Right atrium auricular region (tissue), 2 donors: ENCODE measurements around the gene SPAG16. TPM values are rescaled to one million over a fixed set of nuclear protein-coding genes. Genes with fewer than 3 reads are reported as not detected.
"Not testable (repeated sequence)": the region's sequence is repeated elsewhere in the genome, so short reads cannot be mapped to it uniquely, and the experiment has no call there.

Experiments
- DNase-seq: peaks from one replicate; pipeline ENCODE4 v3.0.0-alpha.2; 2019; ENCODE audit warnings: low spot score
- H3K27ac ChIP-seq, 2 donors: fragments of 200-600 bp; sonication (generic); 1 replicate in 1 of 2; 2 replicates in 1 of 2; pipeline ENCODE4 v1.5.1; 2016 to 2019
- H3K27me3 ChIP-seq, 2 donors: fragments of 200-600 bp; sonication (generic); one replicate each; pipeline versions ENCODE4 v1.5.1 to v1.6.0; 2017 to 2019
- H3K36me3 ChIP-seq: fragments of 200-600 bp; sonication (generic); one replicate; pipeline ENCODE4 v1.5.1; 2016
- H3K4me1 ChIP-seq, 2 donors: fragments of 200-600 bp; sonication (generic); one replicate each; pipeline versions ENCODE4 v1.5.1 to v1.6.0; 2017 to 2019
- H3K4me3 ChIP-seq, 2 donors: fragments of 200-600 bp; sonication (generic); 1 replicate in 1 of 2; 2 replicates in 1 of 2; pipeline ENCODE4 v1.5.1; 2017 to 2019; ENCODE audit warnings: mild to moderate bottlenecking in 1 of 2, moderate library complexity in 1 of 2
- H3K9me3 ChIP-seq, 2 donors: fragments of 200-600 bp; sonication (generic); one replicate each; pipeline ENCODE4 v1.5.1; 2019
- CTCF ChIP-seq, 2 donors: fragments of 200-600 bp; sonication (generic); IDR thresholded peaks; one replicate each; pipeline ENCODE4 v1.5.1; 2019; ENCODE audit warnings: antibody characterized with exemption in 2 of 2
- total RNA-seq, 2 donors: library from RNA; depleted of rRNA; stranded (reverse); fragments of >200 nt; gene quantifications; one replicate each; pipeline ENCODE4 v1.1.0, GENCODE V29; 2016

SPAG16 gene
- total RNA-seq, 2 donors from 2014 or later, result 17.3 to 18.3 TPM

- H3K36me3 ChIP-seq, result no peaks in the 10 kb centered on the region
- H3K27ac ChIP-seq, result no peak overlapping the region
- no peak for DNase-seq
- H3K27me3 ChIP-seq, result no peaks in the 10 kb centered on the region
- peaks cover 0 to 50% of the 10 kb centered on the region in 2 donors for H3K9me3 ChIP-seq
- H3K4me3 ChIP-seq, result no peak overlapping the region
- H3K4me1 ChIP-seq, result no peaks in the 10 kb centered on the region
- no peak for TF ChIP-seq CTCF (IDR thresholded peaks at IDR 0.05)
These were observed 52.0 kb downstream of the SPAG16 start for GRCh38 chr2:213336253-213336770.

GRCh38 chr2:213353419-213353818 is 69.2 kb downstream of the SPAG16 start:
- no peaks in the 10 kb centered on the region for H3K4me1 ChIP-seq
- no peak overlapping the region for H3K4me3 ChIP-seq
- H3K27me3 ChIP-seq, result no peaks in the 10 kb centered on the region
- no peaks in the 10 kb centered on the region for H3K9me3 ChIP-seq
- DNase-seq, result no peak
- H3K27ac ChIP-seq, result no peak overlapping the region
- TF ChIP-seq CTCF (IDR thresholded peaks at IDR 0.05), result no peak
- no peaks in the 10 kb centered on the region for H3K36me3 ChIP-seq

DNA sequence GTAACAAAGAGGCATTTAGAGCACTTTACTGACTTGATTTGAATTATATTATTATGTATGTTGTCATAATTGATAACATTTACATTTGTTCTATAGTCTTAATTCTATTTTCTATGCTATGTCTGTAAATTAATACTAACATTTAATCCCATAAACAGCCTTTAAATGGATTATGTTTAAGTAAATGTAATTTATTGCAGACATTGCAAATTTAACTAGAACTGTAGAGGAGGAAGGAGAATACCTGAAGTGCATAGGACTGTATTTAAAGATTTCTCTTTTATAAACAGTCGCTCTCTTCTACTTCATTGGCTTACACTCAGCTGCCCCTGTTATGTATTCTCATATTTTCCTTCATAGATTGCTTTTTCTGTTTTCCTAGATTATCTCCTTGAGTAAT is 92.4 kb downstream of the SPAG16 start:
- Histone ChIP-seq H3K27ac (no peak overlapping the region), H3K4me1 (no peaks in the 10 kb centered on the region), H3K9me3 (no peaks in the 10 kb centered on the region), H3K36me3 (no peaks in the 10 kb centered on the region), H3K27me3 (no peaks in the 10 kb centered on the region), H3K4me3 (no peak overlapping the region)
- no peak for TF ChIP-seq CTCF (IDR thresholded peaks at IDR 0.05)
- DNase-seq, result no peak

GRCh38 chr2:213407027-213407426 is 122.8 kb downstream of the SPAG16 start:
- not testable (repeated sequence) for H3K27me3 ChIP-seq, H3K9me3 ChIP-seq, DNase-seq, H3K27ac ChIP-seq, H3K36me3 ChIP-seq, H3K4me1 ChIP-seq, H3K4me3 ChIP-seq

GRCh38 chr2:213408426-213409070 is 124.3 kb downstream of the SPAG16 start:
- H3K27me3 ChIP-seq, H3K4me1 ChIP-seq, H3K27ac ChIP-seq, H3K4me3 ChIP-seq, H3K36me3 ChIP-seq, DNase-seq, H3K9me3 ChIP-seq: not testable (repeated sequence)

- not testable (repeated sequence) for DNase-seq, H3K36me3 ChIP-seq, H3K27ac ChIP-seq, H3K9me3 ChIP-seq, H3K4me3 ChIP-seq, H3K27me3 ChIP-seq, H3K4me1 ChIP-seq
These were observed 126.4 kb downstream of the SPAG16 start for GRCh38 chr2:213410687-213411086.

DNA sequence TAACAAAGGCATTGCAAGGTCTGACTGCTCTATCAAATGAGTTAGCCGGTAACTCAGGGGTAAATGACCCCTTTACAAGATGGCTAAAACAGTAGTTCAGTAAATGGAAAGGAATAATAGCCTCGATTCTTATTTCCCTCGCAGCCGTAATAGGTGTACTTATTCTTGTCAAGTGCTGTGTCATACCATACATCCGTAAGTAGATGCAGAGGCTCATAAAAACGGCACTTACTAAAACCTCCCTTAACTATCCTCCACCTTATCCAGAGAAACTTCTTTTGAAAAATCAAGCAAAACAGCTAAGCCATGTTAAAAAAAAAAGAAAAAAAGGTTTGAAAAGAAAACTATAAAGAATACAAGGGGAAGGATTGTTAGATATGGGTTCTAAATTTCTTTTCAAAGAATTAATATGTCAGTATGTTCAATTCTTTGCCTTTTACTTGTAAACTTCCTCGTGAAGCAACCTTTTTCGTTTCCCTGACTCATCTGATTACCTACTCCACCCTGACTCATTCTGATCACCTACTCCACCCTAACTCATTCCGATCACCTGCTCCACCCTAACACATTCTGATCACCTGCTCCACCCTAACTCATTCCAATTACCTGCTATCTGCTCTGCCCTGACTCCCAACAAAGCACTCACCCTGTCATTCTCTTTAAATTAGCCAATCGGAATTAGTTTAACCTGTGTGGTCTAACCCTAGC is 127.5 kb downstream of the SPAG16 start:
- Histone ChIP-seq H3K36me3 (no peaks in the 10 kb centered on the region), H3K27ac (no peak overlapping the region), H3K4me3 (no peak overlapping the region), H3K4me1 (no peaks in the 10 kb centered on the region), H3K9me3 (no peaks in the 10 kb centered on the region), H3K27me3 (no peaks in the 10 kb centered on the region)
- DNase-seq, result no peak
- no peak for TF ChIP-seq CTCF (IDR thresholded peaks at IDR 0.05)
